B cell (primary cell): ENCODE results near the gene GRM8. TPM values are rescaled to one million over a fixed set of nuclear protein-coding genes. Genes with fewer than 3 reads are reported as not detected.

Experiments
- ATAC-seq: fragments of 200-7000 bp; cut with Tn5 transposase; one replicate; pipeline ENCODE4 v1.10.0; 2021; ENCODE audit warnings: low read depth, mild to moderate bottlenecking, moderate number of reproducible peaks, moderate library complexity
- CTCF ChIA-PET: fragments of 350-600 bp; sonication (Branson Sonifier 250); formaldehyde crosslinking; loops from one replicate; lab custom pipeline; 2021; ENCODE audit warnings: antibody characterized with exemption, inconsistent platforms; lab: Charles Lee
- POLR2A ChIA-PET: fragments of 350-600 bp; sonication (Branson Sonifier 250); formaldehyde crosslinking; loops from one replicate; lab custom pipeline; 2021; ENCODE audit warnings: antibody characterized with exemption; lab: Charles Lee
- DNase-seq: peaks from one replicate; pipeline ENCODE4 v3.0.0; 2013
- H2AFZ ChIP-seq: 2 replicates; pipeline ENCODE4 v1.6.1; 2012; ENCODE audit warnings: mild to moderate bottlenecking, low read depth, low read length; ENCODE audit not compliant: insufficient read depth, poor library complexity, severe bottlenecking
- H3K27ac ChIP-seq, 2 donors: 1 replicate in 1 of 2; 2 replicates in 1 of 2; pipeline ENCODE4 v1.5.1; 2012 to 2013; ENCODE audit warnings: low read length in 2 of 2, mild to moderate bottlenecking in 2 of 2, moderate library complexity in 1 of 2
- H3K27me3 ChIP-seq, 4 experiments: fragments of 200-600 bp in 1 of 4; sonication (generic) in 1 of 4; replicated peaks in 1 of 4; 1 replicate in 2 of 4; 2 replicates in 2 of 4; pipeline versions ENCODE4 v1.6.1 to v1.7.0; 2013 to 2016; ENCODE audit warnings: low read length in 3 of 4, mild to moderate bottlenecking in 2 of 4, mixed read lengths in 1 of 4, moderate library complexity in 1 of 4; ENCODE audit not compliant: insufficient read depth in 4 of 4, control insufficient read depth in 3 of 4; ENCODE audit errors: control extremely low read depth in 1 of 4
- H3K36me3 ChIP-seq, 2 experiments: replicated peaks in 1 of 2; 1 replicate in 1 of 2; 2 replicates in 1 of 2; pipeline versions ENCODE4 v1.6.1 to v1.7.1; 2013; ENCODE audit warnings: low read length in 1 of 2; ENCODE audit not compliant: insufficient read depth in 2 of 2, control insufficient read depth in 1 of 2; ENCODE audit errors: control extremely low read depth in 1 of 2, extremely low read depth in 1 of 2
- H3K4me1 ChIP-seq, 2 donors: fragments of 200-600 bp in 1 of 2; sonication (generic) in 1 of 2; 1 replicate in 1 of 2; 2 replicates in 1 of 2; pipeline versions ENCODE4 v1.5.1 to v1.6.1; 2013 to 2017; ENCODE audit warnings: low read length in 2 of 2; ENCODE audit not compliant: control insufficient read depth in 2 of 2, insufficient read depth in 2 of 2
- H3K4me2 ChIP-seq: replicated peaks from 2 replicates; pipeline ENCODE3; 2012; ENCODE audit warnings: mild to moderate bottlenecking, low read depth, low read length; ENCODE audit not compliant: poor library complexity, severe bottlenecking
- H3K4me3 ChIP-seq, 5 experiments: fragments of 200-600 bp in 1 of 5; sonication (generic) in 1 of 5; 1 replicate in 3 of 5; 2 replicates in 2 of 5; pipeline versions ENCODE4 v1.5.1 to v1.7.0; 2011 to 2016; ENCODE audit warnings: low read length in 4 of 5, mild to moderate bottlenecking in 4 of 5, low read depth in 2 of 5, control low read depth in 1 of 5, moderate library complexity in 1 of 5; ENCODE audit not compliant: insufficient read depth in 1 of 5; ENCODE audit errors: control extremely low read depth in 1 of 5, extremely low read depth in 1 of 5
- H3K79me2 ChIP-seq: fragments of 200-600 bp; sonication (generic); one replicate; pipeline ENCODE4 v1.6.0; 2016; ENCODE audit warnings: low read length; ENCODE audit not compliant: control insufficient read depth, insufficient read depth
- H3K9ac ChIP-seq: fragments of 200-600 bp; sonication (generic); 2 replicates; pipeline ENCODE4 v1.6.1; 2017; ENCODE audit warnings: mild to moderate bottlenecking, low read length, moderate library complexity
- H3K9me3 ChIP-seq, 3 donors: one replicate each; pipeline versions ENCODE4 v1.6.1 to v1.7.1; 2013; ENCODE audit warnings: low read length in 2 of 3; ENCODE audit not compliant: control insufficient read depth in 2 of 3, insufficient read depth in 1 of 3; ENCODE audit errors: control extremely low read depth in 1 of 3
- H4K20me1 ChIP-seq: 2 replicates; pipeline ENCODE4 v1.6.0; 2012; ENCODE audit warnings: mild to moderate bottlenecking, low read length; ENCODE audit not compliant: insufficient read depth, control insufficient read depth, poor library complexity, severe bottlenecking
- H3K27ac Mint-ChIP-seq: one replicate; pipeline ENCODE4 v1.8.0; 2021; ENCODE audit warnings: mixed read lengths
- H3K27me3 Mint-ChIP-seq: one replicate; pipeline ENCODE4 v1.8.0; 2021; ENCODE audit warnings: mixed read lengths
- H3K4me1 Mint-ChIP-seq: one replicate; pipeline ENCODE4 v1.8.0; 2021; ENCODE audit warnings: mixed read lengths
- H3K4me3 Mint-ChIP-seq: one replicate; pipeline ENCODE4 v1.8.0; 2021; ENCODE audit warnings: mixed read lengths
- H3K9me3 Mint-ChIP-seq: one replicate; pipeline ENCODE4 v1.8.0; 2022; ENCODE audit warnings: mixed read lengths; ENCODE audit not compliant: insufficient read depth
- EZH2 ChIP-seq: IDR thresholded peaks from 2 replicates; pipeline ENCODE4 v1.6.1; 2012; ENCODE audit warnings: borderline replicate concordance, low read depth, mild to moderate bottlenecking, moderate library complexity, low read length; ENCODE audit not compliant: insufficient read depth, poor library complexity, severe bottlenecking
- WGBS: methylation state at CpG from one replicate; pipeline ENCODE4 v1.1.5; 2013; ENCODE audit warnings: missing lambda C conversion rate; ENCODE audit not compliant: insufficient coverage; 5-methylcytosine and 5-hydroxymethylcytosine counted together
- intact Hi-C: fragments of 100-400 bp; cut with micrococcal nuclease; formaldehyde crosslinking; loops from one replicate; pipeline ENCODE4 v1.10.0; 2022
- polyA plus RNA-seq: library from polyadenylated mRNA; depleted of rRNA; stranded (reverse); fragments of >200 nt; gene quantifications from 2 replicates; pipeline ENCODE4 v1.2.3, GENCODE V29; 2012
- total RNA-seq, 2 donors: library from RNA; stranded (reverse); fragments of 120-200 nt in 1 of 2; gene quantifications; 1 replicate in 1 of 2; 2 replicates in 1 of 2; pipeline versions ENCODE4 v1.2.3 to v1.2.4, GENCODE V29; 2013 to 2022
- TF ChIP-seq, protein P1 (sequence below): fragments of 200-600 bp; IDR thresholded peaks from one replicate; pipeline ENCODE4 v1.8.0; 2022; ENCODE audit warnings: antibody characterized with exemption, mild to moderate bottlenecking

The GRM8 gene
- total and polyA plus RNA-seq, 2 donors (not counting 1 experiment from before 2014, with no cell fraction given): not detected

DNA sequence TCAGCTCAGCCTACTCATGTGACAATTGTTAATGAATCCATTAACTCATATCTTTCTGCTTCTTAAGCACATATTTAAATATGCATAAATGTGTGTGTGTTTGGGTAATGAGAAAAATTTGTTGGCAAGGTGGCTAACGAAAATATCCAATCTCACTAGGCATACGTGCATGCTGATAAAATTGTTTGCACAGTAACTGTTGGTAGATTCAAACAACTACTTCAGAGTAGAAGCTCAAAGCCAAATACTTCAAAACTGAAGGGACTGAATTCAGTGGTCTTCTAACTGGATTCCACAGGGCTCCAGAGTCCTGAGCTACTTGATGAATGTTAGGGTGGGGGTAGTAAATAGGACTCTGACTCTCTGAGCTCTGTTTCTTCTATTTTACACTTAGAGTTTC lies 757.0 kb downstream of the GRM8 start:
- CTCF ChIA-PET: no interaction called here
- Histone ChIP-seq H3K9me3 (no peaks in the 10 kb centered on the region), H2AFZ (no peak overlapping the region), H3K4me1 (no peaks in the 10 kb centered on the region), H3K4me2 (no peak overlapping the region), H3K79me2 (no peaks in the 10 kb centered on the region), H3K9ac (no peak overlapping the region), H3K4me3 (no peak overlapping the region), H4K20me1 (no peaks in the 10 kb centered on the region), H3K27ac (no peak overlapping the region), H3K36me3 (no peaks in the 10 kb centered on the region), H3K27me3 (no peaks in the 10 kb centered on the region)
- no CpG with 5 or more reads among the region's 2 CpGs for WGBS
- Mint-ChIP-seq H3K9me3 (no peaks in the 10 kb centered on the region), H3K4me1 (no peaks in the 10 kb centered on the region), H3K4me3 (no peak overlapping the region), H3K27me3 (no peaks in the 10 kb centered on the region), H3K27ac (no peak overlapping the region)
- TF ChIP-seq, protein P1, sequence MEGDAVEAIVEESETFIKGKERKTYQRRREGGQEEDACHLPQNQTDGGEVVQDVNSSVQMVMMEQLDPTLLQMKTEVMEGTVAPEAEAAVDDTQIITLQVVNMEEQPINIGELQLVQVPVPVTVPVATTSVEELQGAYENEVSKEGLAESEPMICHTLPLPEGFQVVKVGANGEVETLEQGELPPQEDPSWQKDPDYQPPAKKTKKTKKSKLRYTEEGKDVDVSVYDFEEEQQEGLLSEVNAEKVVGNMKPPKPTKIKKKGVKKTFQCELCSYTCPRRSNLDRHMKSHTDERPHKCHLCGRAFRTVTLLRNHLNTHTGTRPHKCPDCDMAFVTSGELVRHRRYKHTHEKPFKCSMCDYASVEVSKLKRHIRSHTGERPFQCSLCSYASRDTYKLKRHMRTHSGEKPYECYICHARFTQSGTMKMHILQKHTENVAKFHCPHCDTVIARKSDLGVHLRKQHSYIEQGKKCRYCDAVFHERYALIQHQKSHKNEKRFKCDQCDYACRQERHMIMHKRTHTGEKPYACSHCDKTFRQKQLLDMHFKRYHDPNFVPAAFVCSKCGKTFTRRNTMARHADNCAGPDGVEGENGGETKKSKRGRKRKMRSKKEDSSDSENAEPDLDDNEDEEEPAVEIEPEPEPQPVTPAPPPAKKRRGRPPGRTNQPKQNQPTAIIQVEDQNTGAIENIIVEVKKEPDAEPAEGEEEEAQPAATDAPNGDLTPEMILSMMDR: no peak
- TF ChIP-seq EZH2: no peak
- POLR2A ChIA-PET: no interaction called here
- ATAC-seq (no peak), DNase-seq (no peak)
- intact Hi-C loops: no loop called here

DNA sequence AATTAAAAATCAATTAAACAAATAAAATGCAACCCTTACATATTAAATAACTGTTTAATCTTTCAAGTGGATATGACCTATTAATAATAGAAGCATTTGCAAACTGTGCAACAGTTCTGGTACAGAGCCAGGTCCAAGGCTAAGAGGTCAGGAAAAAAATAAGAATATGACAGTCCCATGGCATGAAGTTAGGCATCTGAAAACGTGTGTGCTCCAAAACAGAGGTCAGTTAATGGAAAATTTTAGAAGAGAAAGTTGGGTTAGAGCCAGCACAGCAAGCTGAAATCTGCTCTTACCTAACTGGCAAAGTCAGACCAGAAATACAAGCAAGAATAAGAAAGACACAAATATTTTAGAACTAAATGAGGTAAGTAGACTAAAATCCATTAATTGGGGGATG lies 757.7 kb downstream of the GRM8 start:
- Histone ChIP-seq H3K9ac (no peak overlapping the region), H3K9me3 (no peaks in the 10 kb centered on the region), H3K4me3 (no peak overlapping the region), H3K4me2 (no peak overlapping the region), H3K36me3 (no peaks in the 10 kb centered on the region), H4K20me1 (no peaks in the 10 kb centered on the region), H3K4me1 (no peaks in the 10 kb centered on the region), H2AFZ (no peak overlapping the region), H3K27ac (no peak overlapping the region), H3K79me2 (no peaks in the 10 kb centered on the region), H3K27me3 (no peaks in the 10 kb centered on the region)
- ChIA-PET CTCF (no interaction called here), POLR2A (no interaction called here)
- ATAC-seq: no peak
- H3K9me3 Mint-ChIP-seq: no peaks in the 10 kb centered on the region
- H3K4me3 Mint-ChIP-seq: no peak overlapping the region
- WGBS: no CpG with 5 or more reads among the region's 1 CpG
- H3K27me3 Mint-ChIP-seq: no peaks in the 10 kb centered on the region
- no peak overlapping the region for H3K27ac Mint-ChIP-seq
- no peaks in the 10 kb centered on the region for H3K4me1 Mint-ChIP-seq
- intact Hi-C loops: no loop called here
- TF ChIP-seq EZH2: no peak
- TF ChIP-seq, protein P1: no peak
- no peak for DNase-seq
